Ectodermal cell (in vitro differentiated cells): ENCODE results near the gene CD164L2.

ENCODE experiments used
- H3K27ac ChIP-seq: 2 replicates; pipeline ENCODE4 v1.7.0; 2013; ENCODE audit warnings: mild to moderate bottlenecking, low read depth, low read length; ENCODE audit not compliant: insufficient read depth, poor library complexity, severe bottlenecking
- H3K27me3 ChIP-seq: 2 replicates; pipeline ENCODE4 v1.7.0; 2013; ENCODE audit warnings: mild to moderate bottlenecking, low read length; ENCODE audit not compliant: insufficient read depth, control insufficient read depth, poor library complexity, severe bottlenecking
- H3K36me3 ChIP-seq: one replicate; pipeline ENCODE4 v1.7.0; 2013; ENCODE audit warnings: low read length; ENCODE audit not compliant: control insufficient read depth, insufficient read depth
- H3K4me1 ChIP-seq: one replicate; pipeline ENCODE4 v1.7.0; 2013; ENCODE audit warnings: low read length; ENCODE audit not compliant: control insufficient read depth, insufficient read depth
- H3K4me3 ChIP-seq: 2 replicates; pipeline ENCODE4 v1.7.0; 2013; ENCODE audit warnings: low read depth, low read length, control low read depth; ENCODE audit not compliant: insufficient read depth
- H3K9me3 ChIP-seq: 2 replicates; pipeline ENCODE4 v1.7.0; 2013; ENCODE audit warnings: mild to moderate bottlenecking, low read length, moderate library complexity; ENCODE audit not compliant: control insufficient read depth
- WGBS, 2 experiments: methylation state at CpG; one replicate each; pipeline ENCODE4 v1.1.7; 2013; ENCODE audit warnings: missing lambda C conversion rate in 2 of 2; 5-methylcytosine and 5-hydroxymethylcytosine counted together

CD164L2 gene

DNA sequence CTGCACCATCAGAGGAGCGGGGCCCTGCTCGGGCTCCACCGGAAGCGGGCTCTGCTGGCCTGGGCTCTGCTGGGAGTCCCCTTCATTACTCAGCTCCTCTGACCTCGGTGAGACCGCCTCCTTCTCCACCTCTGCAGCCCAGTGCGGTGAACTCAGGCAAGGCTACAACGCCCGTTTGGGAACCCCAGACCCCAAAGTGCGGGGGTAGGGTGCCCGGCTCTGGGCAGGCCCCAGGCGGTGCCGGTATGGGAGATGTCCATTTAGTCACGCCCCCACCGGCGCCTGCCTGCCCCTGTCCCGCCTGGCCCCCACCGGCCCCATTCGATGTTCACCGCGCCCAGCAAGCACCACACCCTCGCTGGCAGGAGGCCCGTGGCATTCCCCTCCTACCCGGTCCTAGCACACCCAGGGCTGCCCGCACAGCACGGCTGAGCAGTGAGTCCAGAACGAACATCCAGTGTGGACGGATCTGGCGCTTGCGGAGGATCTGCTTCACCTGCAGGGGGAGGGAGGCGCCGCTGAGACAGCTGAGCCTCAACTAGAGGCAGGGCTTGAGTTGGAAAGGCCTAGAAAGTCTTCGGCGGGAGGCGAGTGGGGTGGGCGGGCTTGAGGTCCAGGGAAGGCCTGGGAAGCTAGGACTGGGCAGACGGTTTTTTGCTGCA, 26.4 kb downstream of the CD164L2 start:
- Histone ChIP-seq H3K27ac (no peak overlapping the region), H3K36me3 (no peaks in the 10 kb centered on the region), H3K4me3 (no peak overlapping the region), H3K4me1 (peaks cover 8% of the 10 kb centered on the region), H3K27me3 (peaks cover 42% of the 10 kb centered on the region), H3K9me3 (no peaks in the 10 kb centered on the region)
- 91% methylated on average over 37 of the region's 37 CpGs for WGBS, 2 experiments

DNA sequence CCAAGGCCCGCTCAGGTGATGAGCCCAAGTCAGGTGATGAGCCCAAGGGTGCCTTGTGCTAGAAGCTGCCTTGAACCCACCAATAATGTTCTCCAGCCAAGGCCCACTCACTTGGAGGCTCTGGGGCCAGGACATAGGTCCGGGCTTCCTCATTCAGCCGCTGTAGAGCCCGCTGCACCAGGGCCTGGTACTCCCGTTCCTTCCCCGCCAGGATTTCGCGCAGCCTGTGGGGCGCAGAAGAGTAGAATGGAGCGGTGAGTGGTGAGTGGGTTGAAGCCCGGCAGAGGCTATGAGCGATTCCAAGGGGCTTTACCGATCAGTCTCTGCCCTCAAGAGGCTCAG, 26.9 kb downstream of the CD164L2 start:
- Histone ChIP-seq H3K4me1 (peaks cover 8% of the 10 kb centered on the region), H3K4me3 (no peak overlapping the region), H3K9me3 (no peaks in the 10 kb centered on the region), H3K27me3 (peaks cover 37% of the 10 kb centered on the region), H3K27ac (no peak overlapping the region), H3K36me3 (no peaks in the 10 kb centered on the region)
- 94 to 96% methylated on average over 13 of the region's 13 CpGs for WGBS, 2 experiments

DNA sequence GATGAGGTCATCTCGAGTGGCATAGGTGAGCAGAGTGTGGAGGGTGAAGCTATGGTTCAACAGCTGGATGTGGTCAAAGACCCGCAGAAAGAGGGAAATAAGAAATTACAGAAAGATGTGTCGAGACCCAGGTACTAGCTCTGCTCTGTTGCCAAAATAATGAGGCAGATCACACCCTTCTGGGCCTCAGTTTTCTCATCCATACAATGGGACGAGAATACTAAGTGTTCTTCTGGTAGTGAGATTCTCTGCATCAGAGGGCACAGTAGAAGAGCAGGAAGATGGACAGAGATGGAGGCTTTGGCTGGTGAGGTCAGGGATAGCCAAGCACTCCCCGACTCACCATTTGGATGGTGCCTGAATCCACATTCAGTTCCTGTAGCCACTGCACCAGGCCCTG, 27.4 kb downstream of the CD164L2 start:
- H3K4me1 ChIP-seq = peaks cover 4% of the 10 kb centered on the region
- no peak overlapping the region for H3K4me3 ChIP-seq
- 94 to 96% methylated on average over 5 of the region's 5 CpGs for WGBS, 2 experiments
- no peaks in the 10 kb centered on the region for H3K36me3 ChIP-seq
- no peak overlapping the region for H3K27ac ChIP-seq
- no peaks in the 10 kb centered on the region for H3K9me3 ChIP-seq
- H3K27me3 ChIP-seq = peaks cover 34% of the 10 kb centered on the region

DNA sequence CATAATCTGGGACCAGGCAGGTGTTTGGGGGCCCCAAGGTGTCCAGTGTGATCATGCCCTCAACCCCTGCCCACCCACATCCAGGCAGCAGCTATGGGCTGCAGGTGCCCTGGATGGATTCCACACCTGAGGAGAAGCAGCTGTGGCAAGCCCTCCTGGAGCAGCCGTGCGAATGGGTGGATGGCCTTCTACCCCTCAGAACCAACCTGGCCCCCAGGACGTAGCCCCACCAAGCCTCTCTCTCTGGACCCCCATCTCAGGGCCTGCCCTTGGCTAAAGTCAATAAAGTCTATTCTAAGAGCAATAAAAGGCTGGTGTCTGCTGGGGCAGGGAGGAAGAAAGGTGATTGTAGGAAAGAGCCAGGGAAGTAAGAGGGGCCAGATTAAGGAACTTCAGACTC, 29.5 kb downstream of the CD164L2 start:
- 93 to 94% methylated on average over 3 of the region's 3 CpGs for WGBS, 2 experiments
- no peak overlapping the region for H3K4me3 ChIP-seq
- peaks cover 9% of the 10 kb centered on the region for H3K4me1 ChIP-seq

DNA sequence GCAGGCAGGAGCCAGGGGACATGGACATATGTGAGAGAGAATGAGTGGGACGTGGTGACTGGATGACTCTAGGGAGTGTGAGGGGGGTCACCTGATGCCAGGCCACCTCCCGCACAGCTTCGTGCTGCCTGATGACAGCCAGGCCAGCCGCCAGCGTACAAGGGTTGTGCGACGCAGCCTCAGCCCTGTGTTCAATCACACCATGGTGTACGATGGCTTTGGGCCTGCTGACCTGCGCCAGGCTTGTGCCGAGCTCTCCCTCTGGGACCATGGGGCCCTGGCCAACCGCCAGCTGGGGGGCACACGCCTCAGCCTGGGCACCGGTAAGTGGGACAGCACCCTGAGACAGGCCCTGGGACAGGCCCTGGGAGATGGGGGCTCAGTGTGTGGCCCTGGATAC, 30.0 kb downstream of the CD164L2 start:
- Histone ChIP-seq H3K36me3 (no peaks in the 10 kb centered on the region), H3K27me3 (peaks cover 22% of the 10 kb centered on the region), H3K4me1 (peaks cover 10% of the 10 kb centered on the region), H3K9me3 (no peaks in the 10 kb centered on the region), H3K4me3 (no peak overlapping the region), H3K27ac (no peak overlapping the region)
- WGBS, 2 experiments = 94 to 96% methylated on average over 13 of the region's 13 CpGs

More for the DNA sequence above, 29.5 kb downstream of the CD164L2 start:
- peaks cover 27% of the 10 kb centered on the region for H3K27me3 ChIP-seq
- H3K36me3 ChIP-seq = no peaks in the 10 kb centered on the region
- H3K27ac ChIP-seq = no peak overlapping the region
- H3K9me3 ChIP-seq = no peaks in the 10 kb centered on the region

DNA sequence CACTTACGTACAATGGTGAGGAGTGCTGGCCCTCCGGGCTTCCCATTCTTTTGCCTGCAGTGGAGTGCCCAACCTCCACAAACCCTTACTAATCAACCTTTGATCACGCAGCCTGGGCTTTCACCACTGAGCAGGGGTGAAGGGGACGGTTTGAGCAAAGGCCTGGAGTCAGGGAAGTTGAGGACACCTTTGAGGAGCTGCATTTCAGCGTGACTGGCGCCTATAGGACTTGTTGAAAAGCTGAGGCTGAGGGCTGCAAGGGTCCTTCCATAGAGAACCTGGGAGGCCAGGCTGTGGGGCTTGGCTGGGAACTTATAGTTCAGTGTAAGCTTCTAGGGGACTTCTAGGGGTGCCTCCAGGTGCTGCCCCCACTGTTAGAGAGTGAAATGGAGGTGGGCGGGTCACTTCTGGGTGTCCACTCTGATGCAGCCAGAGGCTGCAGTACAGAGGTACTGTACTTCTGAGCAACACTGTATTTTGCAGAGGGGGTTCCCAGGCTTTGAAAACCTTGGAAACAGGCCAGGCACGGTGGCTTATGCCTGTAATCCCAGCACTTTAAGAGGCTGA, 31.5 kb downstream of the CD164L2 start:
- peak overlapping the region; percentile 54 for H3K4me3 ChIP-seq
- H3K27ac ChIP-seq = peak overlapping the region; percentile 58
- peaks cover 10% of the 10 kb centered on the region for H3K4me1 ChIP-seq
- WGBS, 2 experiments = 21 to 23% methylated on average over 8 of the region's 8 CpGs
- no peaks in the 10 kb centered on the region for H3K9me3 ChIP-seq
- H3K27me3 ChIP-seq = peaks cover 16% of the 10 kb centered on the region
- H3K36me3 ChIP-seq = no peaks in the 10 kb centered on the region

DNA sequence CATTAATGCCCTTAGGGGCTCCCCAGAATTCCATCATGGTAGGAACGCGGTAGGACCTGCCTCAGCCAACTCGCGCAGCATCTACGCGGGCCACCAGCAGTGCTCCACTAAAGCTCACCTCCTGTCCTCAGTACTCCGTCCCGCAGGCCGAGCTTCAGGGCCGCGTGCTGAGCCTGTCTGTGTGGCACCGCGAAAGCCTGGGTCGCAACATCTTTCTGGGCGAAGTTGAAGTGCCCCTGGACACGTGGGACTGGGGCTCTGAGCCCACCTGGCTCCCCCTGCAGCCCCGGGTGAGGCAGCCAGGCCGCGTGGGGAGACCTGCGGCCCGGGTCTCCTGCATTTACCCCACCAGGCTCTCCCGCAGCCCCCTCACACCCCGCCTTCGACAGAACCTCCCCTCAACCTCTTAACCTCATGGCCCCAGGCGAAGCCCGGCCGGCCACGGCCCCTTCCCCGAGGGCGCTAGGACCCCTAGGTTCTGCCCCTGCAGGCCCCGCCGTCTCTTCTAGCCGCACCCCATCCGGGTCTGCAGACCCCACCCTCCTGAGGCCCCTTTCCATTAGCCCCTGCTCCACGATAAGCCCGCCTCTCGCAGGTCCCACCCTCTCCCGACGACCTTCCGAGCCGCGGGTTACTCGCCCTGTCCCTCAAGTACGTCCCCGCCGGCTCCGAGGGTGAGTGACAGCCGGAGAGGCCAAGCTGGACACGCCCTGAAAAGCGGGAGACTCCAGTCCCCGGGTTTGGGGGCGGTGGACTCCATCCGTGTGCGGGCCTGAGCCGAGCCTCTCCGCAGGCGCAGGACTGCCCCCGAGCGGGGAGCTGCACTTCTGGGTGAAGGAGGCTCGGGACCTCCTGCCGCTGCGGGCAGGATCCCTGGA, 32.2 kb downstream of the CD164L2 start:
- H3K4me3 ChIP-seq = peak overlapping the region; percentile 54

DNA sequence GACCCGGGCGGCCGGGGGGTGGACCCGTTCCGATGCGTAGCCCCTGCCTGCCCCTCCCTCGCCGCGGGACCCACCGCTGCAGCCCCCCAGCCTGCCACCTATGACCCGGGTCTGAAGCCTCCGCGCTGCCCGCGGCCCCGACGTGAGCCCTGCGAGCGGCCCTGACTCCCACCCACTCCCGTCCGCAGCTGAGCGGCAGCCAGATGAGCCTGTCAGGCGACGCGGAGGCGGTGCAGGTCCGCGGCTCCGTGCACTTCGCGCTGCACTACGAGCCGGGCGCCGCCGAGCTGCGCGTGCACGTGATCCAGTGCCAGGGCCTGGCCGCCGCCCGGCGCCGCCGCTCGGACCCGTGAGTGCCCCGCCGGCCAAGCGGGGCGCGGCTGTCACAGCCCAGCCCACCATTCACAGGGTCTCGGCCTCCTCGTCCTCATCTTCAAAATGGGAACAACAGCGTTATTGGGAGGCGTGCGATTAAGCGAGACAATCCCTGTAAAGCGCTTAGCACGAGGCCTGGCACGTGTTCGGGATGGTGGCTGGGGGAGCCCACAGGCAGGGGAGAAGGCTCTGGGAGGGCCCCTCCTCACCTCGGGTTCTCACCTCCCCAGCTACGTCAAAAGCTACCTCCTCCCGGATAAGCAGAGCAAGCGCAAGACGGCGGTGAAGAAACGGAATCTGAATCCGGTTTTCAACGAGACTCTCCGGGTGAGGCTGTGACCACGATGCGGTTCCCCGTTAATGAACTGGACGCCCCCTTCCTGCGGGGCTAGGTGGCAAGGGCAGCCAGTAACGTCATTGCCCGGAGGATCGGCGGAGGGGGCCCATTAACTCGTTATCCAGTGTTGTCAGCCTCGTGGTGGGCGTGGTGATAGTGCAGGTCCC, 33.1 kb downstream of the CD164L2 start:
- H3K27me3 ChIP-seq = peaks cover 16% of the 10 kb centered on the region
- H3K4me3 ChIP-seq = peak overlapping the region; percentile 54
- 13% methylated on average over 84 of the region's 84 CpGs for WGBS, 2 experiments
- H3K9me3 ChIP-seq = no peaks in the 10 kb centered on the region
- H3K27ac ChIP-seq = no peak overlapping the region
- peaks cover 6% of the 10 kb centered on the region for H3K4me1 ChIP-seq
- peaks cover 3% of the 10 kb centered on the region for H3K36me3 ChIP-seq

More for the DNA sequence above, 32.2 kb downstream of the CD164L2 start:
- Histone ChIP-seq H3K4me1 (peaks cover 6% of the 10 kb centered on the region), H3K36me3 (peaks cover 3% of the 10 kb centered on the region), H3K9me3 (no peaks in the 10 kb centered on the region), H3K27me3 (peaks cover 16% of the 10 kb centered on the region), H3K27ac (peak overlapping the region; percentile 58)
- WGBS, 2 experiments = 9 to 10% methylated on average over 62 of the region's 62 CpGs

DNA sequence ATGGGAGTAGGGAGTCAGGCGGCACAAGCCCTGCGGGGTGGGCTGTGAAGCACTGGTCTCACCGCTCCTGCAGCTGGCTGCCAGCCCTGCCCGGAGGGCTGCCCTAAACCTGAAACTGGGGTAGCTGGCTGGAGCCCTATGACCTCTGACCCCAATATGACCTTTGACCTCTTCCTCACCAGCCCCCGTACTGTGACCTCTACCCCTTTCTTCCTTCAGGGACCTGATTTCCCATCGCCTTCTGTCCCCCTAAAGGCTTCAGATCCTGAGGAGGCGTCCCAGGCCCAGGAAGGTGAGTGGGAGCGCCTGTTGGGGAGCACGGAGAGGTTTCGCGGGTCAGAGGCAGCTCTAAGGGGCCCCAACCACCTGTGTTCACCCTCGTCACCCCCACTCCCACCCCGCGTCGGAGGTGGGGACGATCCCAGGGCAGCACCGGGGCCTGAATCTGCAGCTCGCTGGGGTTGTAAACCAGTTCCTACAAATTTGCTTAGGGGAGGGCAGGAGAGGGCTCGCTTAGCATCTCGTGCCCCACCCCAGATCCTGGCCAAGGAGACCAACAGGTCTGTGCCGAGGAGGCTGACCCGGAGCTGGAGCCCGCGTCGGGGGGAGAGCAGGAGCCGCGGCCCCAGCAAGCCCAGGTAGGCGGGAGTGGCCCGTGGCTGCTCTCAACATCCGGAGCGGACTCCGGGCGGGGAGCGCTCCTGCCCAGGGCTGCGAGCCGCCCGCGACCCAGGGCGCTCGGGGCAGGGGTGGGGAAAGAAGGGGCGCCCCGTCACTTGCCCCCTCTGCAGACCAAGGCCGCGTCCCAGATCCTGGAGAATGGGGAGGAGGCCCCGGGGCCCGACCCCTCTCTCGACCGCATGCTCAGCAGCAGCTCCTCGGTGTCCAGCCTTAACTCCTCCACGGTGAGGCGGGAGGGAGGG, 34.0 kb downstream of the CD164L2 start:
- peak overlapping the region; percentile 54 for H3K4me3 ChIP-seq
- peaks cover 6% of the 10 kb centered on the region for H3K4me1 ChIP-seq
- peaks cover 3% of the 10 kb centered on the region for H3K36me3 ChIP-seq
- WGBS, 2 experiments = 10 to 11% methylated on average over 51 of the region's 51 CpGs
- peaks cover 16% of the 10 kb centered on the region for H3K27me3 ChIP-seq
- H3K27ac ChIP-seq = no peak overlapping the region
- no peaks in the 10 kb centered on the region for H3K9me3 ChIP-seq
